ENCODE data around the gene SLC35A4.

The SLC35A4 gene, protein sequence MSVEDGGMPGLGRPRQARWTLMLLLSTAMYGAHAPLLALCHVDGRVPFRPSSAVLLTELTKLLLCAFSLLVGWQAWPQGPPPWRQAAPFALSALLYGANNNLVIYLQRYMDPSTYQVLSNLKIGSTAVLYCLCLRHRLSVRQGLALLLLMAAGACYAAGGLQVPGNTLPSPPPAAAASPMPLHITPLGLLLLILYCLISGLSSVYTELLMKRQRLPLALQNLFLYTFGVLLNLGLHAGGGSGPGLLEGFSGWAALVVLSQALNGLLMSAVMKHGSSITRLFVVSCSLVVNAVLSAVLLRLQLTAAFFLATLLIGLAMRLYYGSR

DNA sequence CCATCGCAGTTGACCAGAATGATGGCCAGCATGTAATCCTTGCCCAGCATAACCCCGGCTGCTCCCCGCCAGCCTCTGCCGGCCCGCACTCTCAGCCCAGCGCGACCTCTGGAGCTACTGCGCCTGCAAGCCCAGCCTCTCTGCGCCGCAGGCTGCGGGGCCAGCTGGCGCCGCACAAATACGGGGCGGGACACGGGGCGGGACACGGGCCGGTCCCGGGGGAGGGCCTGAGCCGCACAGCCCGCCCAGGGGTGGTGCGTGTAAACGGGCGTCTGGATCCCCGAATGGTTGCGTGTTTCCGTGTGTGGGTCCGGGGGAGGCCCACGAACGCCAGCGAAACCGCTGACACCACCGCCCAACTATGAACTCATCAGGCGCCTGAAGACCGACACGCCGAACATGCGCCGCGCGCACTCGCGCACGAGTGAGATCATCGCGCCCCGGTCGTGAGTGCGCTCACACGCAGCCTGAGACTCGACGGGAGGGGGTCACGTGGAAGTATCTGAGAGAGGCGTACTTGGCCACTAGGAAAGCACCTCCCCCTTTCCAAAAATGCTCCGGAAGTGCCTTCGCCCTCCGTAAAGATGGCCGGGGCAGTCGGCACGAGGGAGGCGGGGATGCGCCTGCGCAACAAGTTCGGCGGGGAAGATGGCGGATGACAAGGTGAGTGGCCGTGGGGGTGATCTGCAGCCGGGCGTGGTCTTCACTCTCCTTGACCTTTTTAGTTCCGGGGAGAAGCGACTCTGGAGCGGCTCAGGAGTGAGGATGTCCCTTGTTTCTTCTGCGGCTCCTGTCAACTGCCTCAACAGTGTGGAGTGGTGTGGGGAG is at the start of gene SLC35A4, which contains the start of gene APBB3:
SLC35A4 (plus strand) TSS at position 633 of the 828 bp plus-strand sequence. CDS start 2,342 bp downstream, outside the sequence.
APBB3 (minus strand) TSS at position 403 of the 828 bp plus-strand sequence; CDS start at position 50, 353 bp downstream.
- peak; percentile 98 to 99 (median 99) for DNase-seq

DNA sequence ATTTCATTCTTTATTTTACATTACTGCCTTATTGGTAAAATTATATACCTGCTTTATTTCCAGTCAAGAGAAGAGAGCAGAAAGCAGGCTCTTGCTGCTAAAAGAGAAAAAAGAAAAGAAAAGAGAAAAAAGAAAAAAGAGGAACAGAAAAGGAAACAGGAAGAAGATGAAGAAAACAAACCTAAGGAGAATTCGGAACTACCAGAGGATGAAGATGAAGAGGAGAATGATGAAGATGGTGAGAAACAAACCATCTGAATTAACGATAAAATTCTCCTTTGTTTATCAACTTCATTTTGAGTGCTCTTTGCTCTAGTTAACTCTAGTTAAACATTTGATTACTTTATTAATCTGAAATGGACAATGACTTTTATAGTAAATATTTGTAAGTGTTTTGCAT is 40.6 kb upstream of the SLC35A4 start:
- no peak for DNase-seq

DNA sequence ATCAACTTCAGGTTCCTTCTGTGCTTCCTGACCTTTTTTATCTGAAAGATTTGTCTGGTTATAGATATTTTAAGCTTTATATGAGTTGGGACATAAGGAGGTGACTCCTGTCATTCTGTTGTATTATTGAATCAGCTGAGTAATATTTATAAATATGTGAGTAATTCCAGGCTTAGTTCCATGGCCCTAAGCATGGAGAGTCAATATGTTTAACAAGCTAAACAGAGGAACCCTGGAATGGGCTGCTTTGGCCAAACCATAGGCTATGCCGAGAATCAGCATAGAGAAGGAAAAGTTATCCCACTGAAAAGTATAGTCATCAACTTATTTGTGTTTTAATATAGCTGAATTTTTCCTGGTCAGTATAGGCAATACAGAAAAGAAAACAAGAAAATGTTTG is 24.4 kb upstream of the SLC35A4 start:
- DNase-seq: no peak

DNA sequence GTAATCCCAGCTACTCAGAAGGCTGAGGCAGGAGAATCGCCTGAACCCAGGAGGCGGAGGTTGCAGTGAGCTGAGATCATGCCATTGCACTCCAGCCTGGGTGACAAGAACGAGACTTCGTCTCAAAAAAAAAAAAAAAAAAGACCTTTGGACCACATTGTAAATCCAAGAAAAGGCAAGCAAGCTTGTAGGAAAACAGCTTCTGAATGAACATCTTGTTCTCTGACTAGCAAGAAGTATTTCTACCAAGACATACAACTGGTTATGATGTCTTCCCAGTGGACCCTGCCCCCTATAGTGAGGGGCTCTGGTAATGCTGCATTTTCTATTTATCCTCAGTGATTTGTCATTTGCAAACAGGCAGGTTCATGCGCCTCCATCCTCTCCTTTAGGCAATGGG is 21.7 kb upstream of the SLC35A4 start:
- DNase-seq: no peak

DNA sequence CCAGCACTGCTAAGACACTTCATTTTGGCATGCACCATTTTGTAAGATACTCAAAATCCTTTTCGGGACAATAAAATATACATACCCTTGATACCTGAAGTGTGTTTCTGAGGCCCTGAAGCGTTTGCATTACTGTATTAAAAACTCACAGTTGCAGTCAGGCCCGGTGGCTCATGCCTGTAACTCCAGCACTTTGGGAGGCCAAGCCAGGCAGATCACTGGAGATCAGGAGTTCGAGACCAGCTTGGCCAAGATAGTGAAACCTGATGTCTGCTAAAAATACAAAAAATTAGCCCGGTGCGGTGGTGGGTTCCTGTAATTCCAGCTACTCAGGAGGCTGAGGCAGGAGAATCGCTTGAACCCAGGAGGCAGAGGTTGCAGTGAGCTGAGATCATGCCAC is 19.6 kb upstream of the SLC35A4 start:
- no peak for DNase-seq

DNA sequence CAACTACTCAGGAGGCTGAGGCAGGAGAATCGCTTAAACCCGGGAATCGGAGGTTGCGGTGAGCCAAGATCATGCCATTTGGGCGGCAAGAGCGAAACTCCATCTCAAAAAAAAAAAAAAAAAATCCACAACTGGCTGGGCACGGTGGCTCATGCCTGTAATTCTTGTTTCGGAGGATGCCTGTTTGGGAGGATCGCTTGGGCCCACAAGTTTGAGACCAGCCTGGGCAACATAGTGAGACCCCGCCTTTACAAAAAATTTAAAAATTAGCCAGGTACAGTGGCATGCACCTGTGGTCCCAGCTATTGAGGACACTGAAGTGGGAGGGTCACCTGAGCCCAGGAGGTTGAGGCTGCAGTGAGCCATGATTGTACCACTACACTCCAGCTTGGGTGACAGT is 19.0 kb upstream of the SLC35A4 start:
- no peak for DNase-seq

DNA sequence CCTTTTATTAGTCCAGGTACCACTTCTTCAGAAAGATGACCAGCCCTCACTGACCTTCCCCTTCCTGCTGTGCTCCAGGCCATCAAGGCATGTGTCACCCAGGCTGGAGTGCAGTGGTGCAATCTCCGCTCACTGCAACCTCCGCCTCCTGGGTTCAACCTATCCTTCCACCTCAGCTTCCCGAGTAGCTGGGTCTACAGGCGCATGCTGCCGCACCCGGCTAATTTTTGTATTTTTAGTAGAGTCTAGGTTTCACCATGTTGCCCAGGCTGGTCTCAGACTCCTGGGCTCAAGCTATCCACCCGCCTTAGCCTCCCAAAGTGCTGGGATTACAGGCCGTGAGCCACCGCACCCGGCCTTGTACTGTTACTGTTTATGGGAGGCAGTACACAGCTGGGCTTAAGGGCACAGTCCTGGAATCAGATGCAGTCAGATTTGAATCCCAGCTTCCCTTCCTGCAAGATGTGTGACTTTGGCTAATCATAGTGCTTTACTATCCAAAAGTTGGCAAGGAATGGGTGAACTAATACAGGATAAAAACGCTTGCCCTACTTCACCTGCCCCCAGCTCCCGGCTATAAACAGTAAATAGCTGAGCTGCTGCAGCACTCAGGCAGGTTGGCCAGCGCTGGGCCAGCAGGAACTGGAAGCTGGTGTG is 17.6 kb upstream of the SLC35A4 start:
- DNase-seq: peak in 2 of 3 donors; percentile 21 to 36

DNA sequence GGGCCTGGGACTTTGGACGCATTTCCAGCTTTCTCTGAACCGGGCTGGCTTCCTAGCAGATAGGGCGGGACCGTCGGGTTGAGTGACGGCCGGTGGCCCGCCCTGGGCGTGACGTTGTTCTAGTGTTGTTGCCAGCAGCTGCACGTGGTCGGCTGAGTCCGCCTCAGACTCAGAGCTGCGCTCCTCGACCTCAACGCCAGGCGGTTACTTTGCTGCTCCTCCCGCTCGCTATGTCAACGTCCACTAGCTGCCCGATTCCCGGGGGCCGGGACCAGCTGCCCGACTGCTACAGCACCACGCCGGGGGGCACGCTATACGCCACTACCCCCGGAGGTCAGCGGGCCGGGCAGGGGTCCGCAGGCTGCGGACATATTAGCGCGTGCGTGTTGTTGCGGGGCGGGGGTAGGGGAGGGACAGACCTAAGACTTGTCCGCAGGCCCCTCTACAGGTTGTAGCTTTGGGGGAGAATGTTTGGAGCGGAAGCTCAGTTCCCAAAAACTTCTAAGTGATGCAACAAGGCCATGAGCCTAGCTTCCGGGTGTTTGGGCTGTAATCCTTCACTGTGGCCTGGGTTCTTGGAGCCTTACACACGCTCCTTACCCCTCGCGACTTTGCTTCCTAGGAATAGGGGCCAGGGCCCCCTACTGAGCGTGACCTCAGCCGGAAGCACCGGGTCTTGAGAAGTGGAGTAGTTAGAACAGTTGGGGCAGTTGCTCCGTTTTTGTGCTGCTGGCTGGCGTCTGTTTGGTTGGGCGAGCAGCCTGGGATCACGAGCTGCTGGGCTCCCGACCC is 16.9 kb upstream of the SLC35A4 start, which contains the start of gene EIF4EBP3:
EIF4EBP3 (plus strand) TSS at position 155 of the 792 bp plus-strand sequence; CDS start at position 231, 76 bp downstream.
- DNase-seq: peak; percentile 96

DNA sequence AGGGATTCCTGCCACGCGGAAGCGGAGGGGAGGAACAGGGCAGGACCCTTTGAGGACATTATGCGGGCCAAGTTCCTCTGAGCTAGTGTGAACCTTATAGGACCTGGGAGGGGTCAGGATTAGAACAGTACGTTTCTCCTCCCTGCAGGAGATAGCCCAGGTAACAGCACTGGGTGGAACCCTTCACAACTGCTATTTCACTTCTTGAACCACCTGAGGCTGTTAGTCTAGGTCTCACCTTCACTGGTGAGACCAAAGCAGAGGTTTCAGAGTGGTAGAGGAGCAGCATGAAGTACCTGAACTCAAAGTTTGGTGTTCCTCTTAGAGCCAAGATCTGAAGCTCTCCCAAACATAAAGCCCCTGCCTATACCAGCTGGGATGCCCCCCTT is 16.3 kb upstream of the SLC35A4 start:
- no peak for DNase-seq

DNA sequence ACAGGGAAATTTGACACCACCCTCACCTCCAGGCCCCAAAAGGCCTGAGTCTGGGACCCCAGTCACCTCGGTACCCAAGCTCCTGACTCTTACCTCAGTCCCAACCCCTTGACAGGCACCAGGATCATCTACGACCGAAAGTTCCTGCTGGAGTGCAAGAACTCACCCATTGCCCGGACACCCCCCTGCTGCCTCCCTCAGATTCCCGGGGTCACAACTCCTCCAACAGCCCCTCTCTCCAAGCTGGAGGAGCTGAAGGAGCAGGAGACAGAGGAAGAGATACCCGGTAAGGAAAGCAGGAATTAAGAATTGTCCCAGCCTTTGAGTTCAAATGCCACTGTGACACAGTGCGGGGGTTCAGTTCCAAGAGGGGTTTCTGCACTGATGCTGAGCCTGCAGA is 15.8 kb upstream of the SLC35A4 start:
- DNase-seq: no peak

DNA sequence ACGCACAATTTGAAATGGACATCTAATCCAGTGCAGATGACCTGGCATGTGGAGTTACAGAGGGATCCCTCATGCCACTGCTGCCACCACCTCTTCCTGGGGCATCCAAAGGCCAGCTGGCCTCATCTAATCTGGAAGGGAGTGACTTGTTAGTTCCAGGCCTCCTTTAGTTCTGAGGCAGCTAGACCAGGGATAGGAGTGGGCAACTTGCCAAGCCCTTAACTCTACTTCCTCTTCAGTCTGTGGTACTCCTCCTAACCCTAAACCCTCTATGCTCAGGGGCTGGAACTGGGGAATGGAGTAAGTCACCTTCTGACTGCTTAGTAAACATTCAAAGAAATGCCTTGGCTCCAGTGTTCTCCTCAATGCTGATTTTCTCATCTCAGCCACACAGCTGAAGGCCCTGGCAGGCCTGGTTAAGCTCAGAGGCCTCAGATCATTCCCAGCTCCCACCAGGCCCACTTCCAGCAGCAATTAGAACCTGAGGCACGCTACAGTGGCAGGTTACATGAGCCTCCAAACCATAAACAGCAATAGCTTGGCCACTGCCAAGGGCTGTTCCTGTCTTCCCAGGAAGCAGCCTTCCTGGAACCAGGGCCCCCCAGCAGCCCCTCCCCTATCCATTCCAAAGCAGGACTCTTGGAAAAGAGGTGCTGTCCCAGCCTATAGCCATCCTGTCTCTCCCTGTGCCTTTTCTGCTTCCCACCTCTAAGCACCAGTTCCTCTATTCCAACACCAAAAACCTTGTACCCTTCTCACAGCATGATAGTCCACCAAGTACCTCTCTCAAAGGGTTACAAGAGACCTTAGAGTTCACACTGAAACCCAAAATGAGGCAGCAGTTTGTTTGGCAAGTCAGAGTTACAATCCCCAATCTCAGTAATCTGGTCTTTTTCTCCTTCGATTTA is 15.1 kb upstream of the SLC35A4 start:
- peak; percentile 78 to 83 (median 81) for DNase-seq

DNA sequence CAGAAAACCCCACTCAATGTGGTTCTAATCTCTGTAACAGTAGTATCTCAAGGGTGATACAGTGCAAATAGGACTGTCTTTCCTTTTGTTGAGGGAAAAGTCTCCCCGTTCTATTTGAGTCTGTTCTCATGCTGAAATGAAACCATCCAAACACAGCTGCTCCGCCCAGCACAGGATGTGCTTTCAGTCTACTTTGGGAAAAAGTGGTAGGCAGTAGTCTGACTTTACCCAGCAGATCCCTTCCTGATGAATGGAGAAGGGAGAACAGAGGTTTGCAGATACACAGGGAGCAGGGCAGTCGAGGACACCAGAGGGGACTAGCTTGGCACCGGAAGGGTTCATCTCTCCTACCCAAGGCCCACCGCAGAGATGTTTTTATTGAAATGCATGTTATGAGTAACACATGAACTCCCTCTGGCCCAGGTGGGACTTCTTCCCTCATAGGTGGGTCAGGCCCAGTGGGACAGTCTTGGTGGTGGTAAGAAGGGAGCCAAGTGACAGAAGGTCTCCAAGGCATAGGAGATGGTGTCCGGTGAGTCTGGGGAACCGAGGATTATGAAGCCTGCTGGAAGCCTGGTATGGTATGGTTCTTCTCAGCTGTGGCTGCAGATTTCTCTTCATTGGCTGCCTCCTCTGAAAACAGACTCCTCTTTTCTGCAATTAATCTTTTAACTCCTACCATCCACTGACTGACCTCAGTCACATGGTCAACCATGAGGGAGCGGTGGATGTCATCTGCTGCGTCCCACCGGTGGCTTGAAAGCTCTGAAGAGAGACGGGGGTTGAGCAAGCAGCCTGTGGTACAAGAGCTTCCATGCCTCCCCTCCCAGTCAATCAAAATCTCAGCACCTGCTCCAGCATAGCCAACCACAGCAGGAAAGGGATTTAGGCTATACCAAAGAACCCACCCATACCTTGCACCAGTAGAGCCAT is 14.2 kb upstream of the SLC35A4 start:
- DNase-seq: no peak

DNA sequence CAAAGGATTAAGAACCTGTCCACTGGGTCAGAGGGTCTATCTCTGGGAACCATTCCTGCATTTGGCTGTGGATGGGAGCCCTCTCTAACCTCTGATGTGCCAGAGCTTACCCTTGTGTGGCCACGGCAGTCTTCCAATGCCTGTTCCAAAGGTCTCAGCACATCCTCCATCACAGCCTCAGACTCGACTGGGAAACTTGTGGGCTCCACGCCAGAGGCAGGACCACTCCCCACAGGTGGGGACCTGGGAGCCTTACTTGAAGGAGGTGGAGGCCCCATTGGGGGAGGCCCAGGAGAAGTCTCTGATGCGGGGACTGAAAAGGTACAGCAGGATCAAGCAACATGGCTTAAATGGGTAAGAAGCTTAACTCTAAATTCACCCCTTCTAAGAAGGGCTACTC is 12.8 kb upstream of the SLC35A4 start:
- no peak for DNase-seq

DNA sequence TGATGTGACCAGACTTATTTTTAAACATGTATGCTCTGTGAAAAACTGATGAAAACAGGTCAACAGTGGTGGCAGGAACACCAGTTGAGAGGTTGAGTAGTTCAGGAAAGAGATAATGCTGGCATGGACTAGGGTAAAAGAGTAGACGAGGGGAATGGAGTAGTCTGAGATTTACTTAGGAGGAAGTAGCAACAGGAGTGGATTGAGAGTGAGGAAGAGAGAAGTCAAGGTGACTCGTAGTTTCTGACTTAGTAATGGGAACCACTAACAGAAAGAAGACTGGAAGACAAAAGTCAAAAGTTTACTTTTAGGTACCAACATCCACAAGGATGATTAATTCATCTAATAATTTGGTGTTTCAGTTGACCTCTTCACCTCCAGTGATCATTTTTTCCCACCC is 11.0 kb upstream of the SLC35A4 start:
- DNase-seq: peak in 1 of 3 donors; percentile 27

DNA sequence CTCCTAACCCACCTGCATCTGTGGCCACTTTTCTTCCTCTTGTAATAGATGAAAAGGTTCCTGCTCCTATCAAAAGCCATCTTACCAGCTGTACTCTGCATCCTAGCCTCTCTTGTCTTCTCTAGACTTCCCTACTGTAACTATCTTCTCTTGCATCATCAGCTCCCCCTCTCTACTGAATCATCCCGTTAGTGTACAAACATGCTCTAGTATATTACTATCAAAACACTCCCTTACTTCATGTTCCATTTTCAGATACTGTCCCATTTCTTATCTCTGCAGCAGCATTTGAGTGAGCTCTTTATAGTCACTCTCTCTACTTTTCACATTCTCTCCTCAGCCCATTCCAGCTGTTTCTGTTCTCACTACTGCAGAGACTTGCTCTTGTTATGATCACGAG is 10.2 kb upstream of the SLC35A4 start:
- peak; percentile 52 to 73 (median 69) for DNase-seq

DNA sequence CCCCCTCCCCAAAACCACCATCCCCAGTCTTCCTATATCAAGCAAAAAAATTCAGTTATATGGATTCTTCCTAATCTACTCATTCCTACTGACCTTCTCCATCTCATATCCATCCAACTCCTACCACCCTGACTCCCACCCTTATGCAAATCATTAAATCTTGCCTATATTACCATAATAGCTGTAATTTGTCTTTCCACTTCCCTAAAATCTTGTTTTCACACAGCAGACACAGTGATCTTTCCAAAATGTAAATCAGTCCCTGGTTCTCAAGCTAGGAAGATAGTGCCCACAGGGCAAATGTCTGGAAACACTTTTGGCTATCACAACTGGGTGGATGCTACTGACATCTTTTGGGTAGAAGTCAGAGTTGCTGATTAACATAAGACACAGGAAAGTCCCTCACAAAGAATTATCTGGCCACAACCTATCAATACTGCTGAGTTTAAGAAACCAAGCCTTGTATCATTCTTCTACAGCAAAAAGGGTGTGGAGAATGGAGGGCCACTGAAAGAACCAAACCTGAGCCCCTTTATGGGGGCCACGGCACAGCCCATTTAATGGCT is 8.8 kb upstream of the SLC35A4 start:
- peak in 1 of 3 donors; percentile 29 for DNase-seq

DNA sequence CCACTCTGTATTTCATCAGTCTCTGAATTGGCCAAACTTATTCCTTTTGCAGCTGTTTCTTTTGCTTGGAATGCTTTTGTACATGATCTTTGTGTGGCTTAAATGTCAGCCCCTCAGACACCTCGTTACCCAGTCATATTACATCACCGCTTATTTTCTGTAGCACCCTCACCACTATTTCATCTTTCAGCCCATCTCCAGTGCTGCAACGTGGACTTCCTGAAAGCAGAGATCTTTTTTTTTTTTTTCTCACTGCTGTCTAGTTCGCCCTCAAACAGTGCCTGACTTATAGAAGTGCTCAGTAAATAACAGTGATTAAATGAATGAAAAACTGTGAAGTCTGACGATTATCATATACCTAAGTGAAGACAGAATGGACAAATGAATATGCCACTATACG is 8.2 kb upstream of the SLC35A4 start:
- DNase-seq: peak in 2 of 3 donors; percentile 43 to 55

DNA sequence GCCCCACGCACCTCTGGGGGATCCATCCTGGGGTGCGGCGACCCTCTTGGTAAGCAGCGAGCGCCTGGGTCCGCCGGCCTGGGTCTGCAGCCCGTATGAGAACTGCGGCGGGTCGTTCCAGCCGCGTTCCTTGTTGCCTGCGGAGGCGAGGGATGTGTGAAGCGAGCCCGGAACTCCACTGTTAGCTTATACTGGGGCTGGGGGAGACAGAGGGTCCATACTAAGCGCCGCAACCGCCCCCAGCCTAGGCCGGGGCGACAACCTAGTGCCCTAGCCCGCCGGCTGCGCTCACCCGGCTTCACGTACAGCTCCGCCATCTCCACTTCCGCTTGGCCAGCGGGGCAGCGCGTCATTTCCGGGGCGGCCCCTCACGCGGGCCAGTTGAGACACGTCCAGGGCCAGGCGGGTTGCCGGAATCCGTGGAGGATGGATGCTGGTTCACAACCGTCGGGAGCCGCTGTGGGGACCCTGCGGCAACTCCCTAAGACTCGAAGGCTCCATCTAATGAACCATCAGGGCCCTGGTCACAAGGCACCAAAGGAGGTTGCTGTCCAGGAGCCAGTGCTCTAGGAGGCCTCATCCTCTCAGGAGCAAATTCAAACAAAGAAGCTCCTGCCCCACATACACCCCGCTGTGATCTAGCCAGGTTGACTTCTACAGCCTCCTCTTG is 7.4 kb upstream of the SLC35A4 start, which contains the start of gene SRA1:
SRA1 (minus strand) TSS at position 338 of the 670 bp plus-strand sequence; CDS start at position 317, 21 bp downstream.
- peak; percentile 96 to 97 (median 96) for DNase-seq

DNA sequence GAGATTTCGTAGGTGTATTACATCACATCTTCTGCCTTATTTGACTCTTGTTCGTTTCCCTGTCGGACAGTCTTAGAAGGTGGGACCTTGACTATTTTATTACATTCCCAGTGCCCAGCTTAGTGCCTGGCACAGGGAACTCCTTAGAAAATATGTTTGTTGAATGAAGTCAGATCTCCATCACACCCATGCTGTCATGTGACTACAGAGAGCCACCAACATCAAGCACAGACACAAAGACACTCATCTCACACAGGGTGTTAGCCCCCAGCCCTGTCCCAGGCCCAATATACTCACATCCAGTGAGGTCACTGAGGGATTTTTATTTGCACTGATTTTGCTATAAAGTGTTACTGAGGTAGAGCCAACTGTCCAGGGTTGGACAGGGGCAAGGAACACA is 6.7 kb upstream of the SLC35A4 start:
- no peak for DNase-seq
